Colonic mucosa (tissue), 4 donors: ENCODE results near the gene CERT1. TPM values are rescaled to one million over a fixed set of nuclear protein-coding genes. Genes with fewer than 3 reads are reported as not detected.

Experiments used
- DNase-seq: peaks from one replicate; pipeline ENCODE4 v3.0.0-alpha.2; 2020
- H3K27ac ChIP-seq: fragments of 200-600 bp; one replicate; pipeline ENCODE4 v1.8.0; 2021
- H3K27me3 ChIP-seq: fragments of 200-600 bp; one replicate; pipeline ENCODE4 v1.8.0; 2021
- H3K36me3 ChIP-seq: fragments of 200-600 bp; one replicate; pipeline ENCODE4 v1.8.0; 2021
- H3K4me1 ChIP-seq: fragments of 200-600 bp; one replicate; pipeline ENCODE4 v1.8.0; 2021; ENCODE audit warnings: mild to moderate bottlenecking
- H3K4me3 ChIP-seq: fragments of 200-600 bp; one replicate; pipeline ENCODE4 v1.8.0; 2021
- H3K9ac ChIP-seq, 2 donors: one replicate each; pipeline ENCODE4 v1.7.0; 2013; ENCODE audit warnings: control low read depth in 2 of 2, low read depth in 2 of 2, low read length in 2 of 2
- H3K9me3 ChIP-seq: fragments of 200-600 bp; one replicate; pipeline ENCODE4 v1.8.0; 2021
- intact Hi-C: fragments of 100-400 bp; cut with DNase I; formaldehyde crosslinking; loops from one replicate; pipeline ENCODE4 v1.14.1; 2022
- total RNA-seq, 2 donors: library from RNA; stranded (reverse); fragmentation: NEBNext Ultra II Directional in 1 of 2; extraction: Animal tissue kit (Norgen Biotek cat#: 25700) in 1 of 2; gene quantifications; one replicate each; pipeline ENCODE4 v1.2.1, GENCODE V29; 2021
- TF ChIP-seq, protein P1 (sequence below): fragments of 200-600 bp; IDR thresholded peaks from one replicate; pipeline ENCODE4 v1.8.0; 2022; ENCODE audit warnings: antibody characterized with exemption, mild to moderate bottlenecking
- donor health status: healthy.
- donor health status: DM: no; HTN: no; CAD: no.
- donor health status: DM: no; HTN: no; CAD: no.

CERT1 gene
- total RNA-seq, 2 donors from 2014 or later: 34.0 to 44.5 TPM

DNA sequence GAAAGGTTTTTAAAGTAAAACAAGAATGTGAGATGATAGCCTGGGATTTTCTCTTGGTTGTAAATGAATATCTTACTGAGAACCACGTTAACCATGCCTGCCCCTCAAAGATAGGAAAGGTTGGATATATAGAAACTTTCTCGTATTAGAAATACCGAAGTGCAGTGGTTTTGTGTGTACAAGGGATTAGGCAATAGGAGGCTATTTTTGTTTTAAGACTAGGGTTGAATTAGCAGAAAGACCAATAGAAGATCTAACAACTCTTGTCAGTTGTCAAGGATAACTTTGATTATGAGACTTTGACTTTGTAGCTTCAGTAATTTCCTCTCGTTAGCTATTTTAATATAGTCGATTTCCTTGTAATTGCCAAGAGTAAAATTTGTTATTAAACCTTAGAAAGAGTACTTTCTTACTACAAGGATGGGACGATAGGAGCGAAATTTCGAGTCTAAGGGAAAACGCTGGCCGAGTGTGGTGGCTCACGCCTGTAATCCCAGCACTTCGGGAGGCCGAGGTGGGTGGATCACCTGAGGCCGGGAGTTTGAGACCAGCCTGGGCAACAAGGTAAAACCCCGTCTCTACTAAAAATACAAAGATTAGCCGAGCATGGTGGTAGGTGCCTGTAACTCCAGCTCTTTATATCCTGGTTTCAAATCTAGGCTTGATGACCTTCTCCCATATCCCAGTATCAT, 1.1 kb upstream of the CERT1 start:
- Histone ChIP-seq H3K36me3 (no peaks in the 10 kb centered on the region), H3K9ac (peak overlapping the region; percentile 45 to 84), H3K27me3 (no peaks in the 10 kb centered on the region), H3K4me1 (peaks cover 6% of the 10 kb centered on the region), H3K27ac (peak overlapping the region; percentile 53), H3K9me3 (no peaks in the 10 kb centered on the region), H3K4me3 (peak overlapping the region; percentile 87)
- intact Hi-C loops: no loop called here
- DNase-seq: no peak
- TF ChIP-seq, protein P1, sequence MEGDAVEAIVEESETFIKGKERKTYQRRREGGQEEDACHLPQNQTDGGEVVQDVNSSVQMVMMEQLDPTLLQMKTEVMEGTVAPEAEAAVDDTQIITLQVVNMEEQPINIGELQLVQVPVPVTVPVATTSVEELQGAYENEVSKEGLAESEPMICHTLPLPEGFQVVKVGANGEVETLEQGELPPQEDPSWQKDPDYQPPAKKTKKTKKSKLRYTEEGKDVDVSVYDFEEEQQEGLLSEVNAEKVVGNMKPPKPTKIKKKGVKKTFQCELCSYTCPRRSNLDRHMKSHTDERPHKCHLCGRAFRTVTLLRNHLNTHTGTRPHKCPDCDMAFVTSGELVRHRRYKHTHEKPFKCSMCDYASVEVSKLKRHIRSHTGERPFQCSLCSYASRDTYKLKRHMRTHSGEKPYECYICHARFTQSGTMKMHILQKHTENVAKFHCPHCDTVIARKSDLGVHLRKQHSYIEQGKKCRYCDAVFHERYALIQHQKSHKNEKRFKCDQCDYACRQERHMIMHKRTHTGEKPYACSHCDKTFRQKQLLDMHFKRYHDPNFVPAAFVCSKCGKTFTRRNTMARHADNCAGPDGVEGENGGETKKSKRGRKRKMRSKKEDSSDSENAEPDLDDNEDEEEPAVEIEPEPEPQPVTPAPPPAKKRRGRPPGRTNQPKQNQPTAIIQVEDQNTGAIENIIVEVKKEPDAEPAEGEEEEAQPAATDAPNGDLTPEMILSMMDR: no peak

DNA sequence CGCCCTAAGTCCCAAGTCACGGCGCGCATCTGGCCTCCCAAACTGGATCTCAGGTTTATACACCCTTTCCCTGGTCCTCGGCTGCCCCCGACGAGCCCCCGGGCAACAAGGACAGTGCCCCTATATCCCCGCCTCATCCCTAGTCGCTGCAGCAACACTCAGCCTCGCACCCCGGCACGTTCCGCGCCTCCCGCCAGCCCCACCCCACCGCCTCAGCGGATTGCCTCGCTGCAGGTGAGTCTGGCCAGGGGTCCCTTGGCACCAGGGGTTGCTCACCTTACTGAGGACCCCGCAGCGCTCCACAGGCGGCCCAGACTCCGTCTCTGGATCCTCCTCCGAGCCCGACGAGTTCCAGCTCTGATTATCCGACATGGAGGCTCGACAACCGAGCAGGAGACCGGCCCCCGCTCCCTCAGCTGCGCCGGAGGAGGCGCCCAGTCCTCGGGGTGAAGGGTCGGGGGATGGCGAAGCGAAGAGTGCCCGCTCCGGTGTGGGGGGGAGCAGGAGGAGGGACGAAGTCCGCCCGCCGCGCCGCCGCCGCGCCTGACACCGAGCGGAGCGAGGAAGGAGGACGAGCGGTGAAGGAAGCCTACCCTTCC, 494 bp downstream of the CERT1 start:
- intact Hi-C loops: no loop called here
- peak; percentile 63 for DNase-seq
- H3K9ac ChIP-seq: peak overlapping the region; percentile 88 to 96
- H3K27me3 ChIP-seq: no peaks in the 10 kb centered on the region
- TF ChIP-seq, protein P1: no peak
- H3K27ac ChIP-seq: peak overlapping the region; percentile 91
- peaks cover 6% of the 10 kb centered on the region for H3K4me1 ChIP-seq
- no peaks in the 10 kb centered on the region for H3K36me3 ChIP-seq
- peak overlapping the region; percentile 87 for H3K4me3 ChIP-seq
- no peaks in the 10 kb centered on the region for H3K9me3 ChIP-seq

DNA sequence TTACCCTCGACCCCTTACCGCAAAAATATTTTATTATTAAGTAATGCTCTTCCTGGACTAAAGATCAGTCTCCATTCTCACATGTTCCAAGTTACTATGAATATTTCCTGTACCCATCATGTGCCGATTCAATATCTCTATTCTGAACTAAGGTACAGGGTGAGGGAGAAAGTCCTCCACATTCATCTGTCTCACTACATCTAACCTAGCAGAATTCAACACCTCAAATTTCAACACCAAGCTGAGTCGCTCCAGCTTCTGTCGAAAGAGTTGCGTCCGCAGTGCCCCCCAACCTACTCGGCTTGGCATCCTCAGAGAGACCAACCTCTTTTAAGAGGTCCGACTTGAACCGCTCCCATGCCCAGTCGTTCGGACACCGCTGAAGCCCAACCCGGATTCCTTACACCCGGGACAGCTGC, 1.0 kb downstream of the CERT1 start:
- Histone ChIP-seq H3K9me3 (no peaks in the 10 kb centered on the region), H3K27me3 (no peaks in the 10 kb centered on the region), H3K36me3 (no peaks in the 10 kb centered on the region), H3K9ac (peak overlapping the region; percentile 88 to 96), H3K4me1 (peaks cover 6% of the 10 kb centered on the region), H3K27ac (peak overlapping the region; percentile 91), H3K4me3 (peak overlapping the region; percentile 87)
- no peak for DNase-seq
- intact Hi-C loops: no loop called here
- TF ChIP-seq, protein P1: no peak

DNA sequence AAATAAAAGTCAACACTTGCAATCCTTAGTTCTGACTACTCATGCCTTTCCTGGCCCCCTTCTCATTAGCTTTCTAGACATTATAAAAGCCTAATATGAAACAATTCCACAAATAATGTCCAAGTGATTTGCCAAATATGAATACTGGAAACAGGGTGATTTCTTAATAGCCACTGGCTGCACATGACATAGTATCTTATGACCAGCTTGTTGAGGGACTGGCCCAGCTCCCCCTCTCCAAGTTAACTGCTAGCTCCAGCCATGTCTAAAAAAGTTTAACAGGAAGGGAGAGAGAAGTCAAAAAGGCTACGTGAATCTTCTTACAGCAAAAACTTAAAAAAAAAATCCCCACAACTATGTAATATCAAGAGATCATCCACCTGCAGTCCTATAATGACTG, 1.5 kb downstream of the CERT1 start:
- Histone ChIP-seq H3K4me3 (peak overlapping the region; percentile 87), H3K9ac (peak overlapping the region in 1 of 2 donors; percentile 27), H3K4me1 (peaks cover 6% of the 10 kb centered on the region), H3K9me3 (no peaks in the 10 kb centered on the region), H3K27me3 (no peaks in the 10 kb centered on the region), H3K36me3 (no peaks in the 10 kb centered on the region), H3K27ac (peak overlapping the region; percentile 91)
- TF ChIP-seq, protein P1: no peak
- intact Hi-C loops: loop anchor here (10.0 kb wide), 1 partner anchor 155 kb away; no protein-coding TSS in a partner anchor
- DNase-seq: peak; percentile 20

DNA sequence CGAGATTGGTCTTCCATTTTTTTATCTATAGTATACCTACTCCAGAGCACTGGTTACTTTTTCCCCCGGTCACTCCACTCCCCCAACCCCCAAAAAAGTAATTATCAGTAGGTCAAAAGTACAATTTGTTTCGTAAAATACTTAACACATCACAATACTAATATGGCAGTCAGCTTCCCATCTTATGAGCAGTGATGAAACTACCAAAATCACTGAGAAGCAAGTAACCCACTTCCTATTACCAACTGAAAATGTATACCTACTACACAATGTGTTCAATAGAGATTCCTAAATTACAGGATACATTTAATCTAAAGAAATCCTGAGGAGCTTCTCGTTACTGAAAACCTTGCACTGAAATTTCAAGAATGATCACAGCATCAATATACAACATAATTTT, 1.9 kb downstream of the CERT1 start:
- H3K27ac ChIP-seq: no peak overlapping the region
- DNase-seq: no peak
- intact Hi-C loops: loop anchor here (10.0 kb wide), 1 partner anchor 155 kb away; no protein-coding TSS in a partner anchor
- peak overlapping the region in 1 of 2 donors; percentile 27 for H3K9ac ChIP-seq
- TF ChIP-seq, protein P1: no peak
- no peaks in the 10 kb centered on the region for H3K27me3 ChIP-seq
- H3K4me3 ChIP-seq: peak overlapping the region; percentile 87
- no peaks in the 10 kb centered on the region for H3K9me3 ChIP-seq
- H3K4me1 ChIP-seq: peaks cover 6% of the 10 kb centered on the region
- no peaks in the 10 kb centered on the region for H3K36me3 ChIP-seq
